Activated CD4-positive, alpha-beta T cell treated with anti-CD3 and anti-CD28 coated beads, Interleukin-2, Interleukin-6, amounts not matched to agents 100 ng/mL and 50 ng/mL, durations not matched to agents 16 hours and 8 hours (primary cell): ENCODE results near the gene DSCAM.
"Not testable (repeated sequence)": the region's sequence is repeated elsewhere in the genome, so short reads cannot be mapped to it uniquely, and the experiment has no call there.

Experiments used
- DNase-seq: peaks from one replicate; pipeline ENCODE4 v3.0.0-alpha.2; 2020

DSCAM gene

GRCh38 chr21:40208948-40209345 lies 638.0 kb downstream of the DSCAM start:
- no peak for DNase-seq

- no peak for DNase-seq
These were observed 638.6 kb downstream of the DSCAM start for GRCh38 chr21:40208206-40208947.

GRCh38 chr21:40200946-40201345 lies 646.0 kb downstream of the DSCAM start:
- DNase-seq, result no peak

GRCh38 chr21:40200126-40200525 lies 646.8 kb downstream of the DSCAM start:
- no peak for DNase-seq

GRCh38 chr21:40194185-40194980 lies 652.6 kb downstream of the DSCAM start:
- no peak for DNase-seq

- no peak for DNase-seq
These were observed 655.3 kb downstream of the DSCAM start for GRCh38 chr21:40191616-40192015.

GRCh38 chr21:40191196-40191595 lies 655.8 kb downstream of the DSCAM start:
- no peak for DNase-seq

- DNase-seq, result no peak
These were observed 658.9 kb downstream of the DSCAM start for GRCh38 chr21:40187946-40188654.

- DNase-seq, result no peak
These were observed 659.7 kb downstream of the DSCAM start for GRCh38 chr21:40187244-40187643.

- no peak for DNase-seq
These were observed 660.9 kb downstream of the DSCAM start for GRCh38 chr21:40186045-40186444.

GRCh38 chr21:40185208-40185607 lies 661.8 kb downstream of the DSCAM start:
- no peak for DNase-seq

- DNase-seq, result not testable (repeated sequence)
These were observed 664.5 kb downstream of the DSCAM start for GRCh38 chr21:40182491-40182890.

GRCh38 chr21:40179166-40179565 lies 667.8 kb downstream of the DSCAM start:
- DNase-seq, result no peak

GRCh38 chr21:40178726-40179125 lies 668.2 kb downstream of the DSCAM start:
- DNase-seq, result no peak

GRCh38 chr21:40177979-40178378 lies 669.0 kb downstream of the DSCAM start:
- no peak for DNase-seq

- no peak for DNase-seq
These were observed 670.2 kb downstream of the DSCAM start for GRCh38 chr21:40176724-40177123.

- DNase-seq, result no peak
These were observed 673.1 kb downstream of the DSCAM start for GRCh38 chr21:40173816-40174215.

GRCh38 chr21:40169971-40170370 lies 677.0 kb downstream of the DSCAM start:
- DNase-seq, result no peak

GRCh38 chr21:40166291-40166843 lies 680.6 kb downstream of the DSCAM start:
- no peak for DNase-seq

GRCh38 chr21:40165773-40166070 lies 681.2 kb downstream of the DSCAM start:
- no peak for DNase-seq

- no peak for DNase-seq
These were observed 681.8 kb downstream of the DSCAM start for GRCh38 chr21:40164905-40165772.

- no peak for DNase-seq
These were observed 684.9 kb downstream of the DSCAM start for GRCh38 chr21:40162075-40162474.

GRCh38 chr21:40160911-40161310 lies 686.0 kb downstream of the DSCAM start:
- DNase-seq, result no peak
